H9 (cell line): ENCODE results near the gene GRIN2D. TPM values are rescaled to one million over a fixed set of nuclear protein-coding genes. Genes with fewer than 3 reads are reported as not detected.
A peak's percentile ranks its signal among the peaks of the same experiment; 100 is the strongest.

Experiments
- DNase-seq: peaks from one replicate; pipeline ENCODE4 v3.0.0-alpha.2; 2017
- H2AFZ ChIP-seq: one replicate; pipeline ENCODE4 v1.6.1; 2013; ENCODE audit warnings: mild to moderate bottlenecking, low read length, control low read depth, moderate library complexity
- H2AK5ac ChIP-seq: 2 replicates; pipeline ENCODE4 v1.6.1; 2013; ENCODE audit warnings: low read length, control low read depth, mixed read lengths; ENCODE audit not compliant: insufficient read length
- H2BK120ac ChIP-seq: one replicate; pipeline ENCODE4 v1.6.1; 2013; ENCODE audit warnings: low read depth, mild to moderate bottlenecking, low read length, control low read depth, inconsistent platforms; ENCODE audit not compliant: poor library complexity, severe bottlenecking
- H2BK12ac ChIP-seq: 2 replicates; pipeline ENCODE4 v1.6.1; 2013; ENCODE audit warnings: low read length, control low read depth, mixed read lengths, low read depth; ENCODE audit not compliant: insufficient read length
- H2BK15ac ChIP-seq: 2 replicates; pipeline ENCODE4 v1.6.1; 2013; ENCODE audit warnings: low read depth, low read length, control low read depth
- H2BK20ac ChIP-seq: one replicate; pipeline ENCODE4 v1.6.1; 2013; ENCODE audit warnings: low read depth, mild to moderate bottlenecking, low read length, control low read depth, inconsistent platforms; ENCODE audit not compliant: poor library complexity, severe bottlenecking
- H2BK5ac ChIP-seq: 2 replicates; pipeline ENCODE4 v1.6.1; 2013; ENCODE audit warnings: low read length, control low read depth, mixed read lengths; ENCODE audit not compliant: insufficient read length
- H3K14ac ChIP-seq: 2 replicates; pipeline ENCODE4 v1.6.1; 2013; ENCODE audit warnings: low read length, control low read depth; ENCODE audit not compliant: insufficient read depth
- H3K18ac ChIP-seq: 2 replicates; pipeline ENCODE4 v1.6.1; 2013; ENCODE audit warnings: low read depth, mild to moderate bottlenecking, mixed read lengths, low read length, control low read depth; ENCODE audit not compliant: insufficient read length
- H3K23ac ChIP-seq: 2 replicates; pipeline ENCODE4 v1.6.1; 2013; ENCODE audit warnings: low read length, control low read depth, mixed read lengths, low read depth; ENCODE audit not compliant: insufficient read length
- H3K23me2 ChIP-seq: 2 replicates; pipeline ENCODE4 v1.6.1; 2013; ENCODE audit warnings: low read depth, mild to moderate bottlenecking, mixed read lengths, low read length, control low read depth; ENCODE audit not compliant: insufficient read length, poor library complexity, severe bottlenecking
- H3K27ac ChIP-seq: 2 replicates; pipeline ENCODE4 v1.5.1; 2013; ENCODE audit warnings: low read length, control low read depth, mixed read lengths, low read depth; ENCODE audit not compliant: insufficient read length
- H3K27me3 ChIP-seq: 2 replicates; pipeline ENCODE4 v1.6.1; 2013; ENCODE audit warnings: low read length, control low read depth, inconsistent platforms; ENCODE audit not compliant: insufficient read depth
- H3K4ac ChIP-seq: 2 replicates; pipeline ENCODE4 v1.6.1; 2013; ENCODE audit warnings: low read depth, mild to moderate bottlenecking, control low read depth, inconsistent platforms, low read length, moderate library complexity
- H3K4me1 ChIP-seq: 2 replicates; pipeline ENCODE4 v1.6.1; 2013; ENCODE audit warnings: low read length, control low read depth, inconsistent platforms; ENCODE audit not compliant: insufficient read depth
- H3K4me2 ChIP-seq: 2 replicates; pipeline ENCODE4 v1.6.1; 2013; ENCODE audit warnings: low read length, control low read depth, mixed read lengths; ENCODE audit not compliant: insufficient read length, insufficient read depth
- H3K56ac ChIP-seq: 2 replicates; pipeline ENCODE4 v1.6.1; 2013; ENCODE audit warnings: low read depth, mild to moderate bottlenecking, mixed read lengths, low read length, control low read depth; ENCODE audit not compliant: insufficient read length
- H3K79me1 ChIP-seq: 2 replicates; pipeline ENCODE4 v1.6.1; 2013; ENCODE audit warnings: low read depth, mild to moderate bottlenecking, moderate library complexity, low read length, control low read depth, inconsistent platforms; ENCODE audit not compliant: insufficient read depth, poor library complexity, severe bottlenecking
- H3K79me2 ChIP-seq: 2 replicates; pipeline ENCODE4 v1.6.1; 2013; ENCODE audit warnings: low read length, control low read depth, inconsistent platforms; ENCODE audit not compliant: insufficient read depth
- H3K9ac ChIP-seq: 2 replicates; pipeline ENCODE4 v1.6.1; 2013; ENCODE audit warnings: low read length, control low read depth, mixed read lengths; ENCODE audit not compliant: insufficient read length; ENCODE audit errors: extremely low read depth
- H3K9me3 ChIP-seq: one replicate; pipeline ENCODE4 v1.6.1; 2013; ENCODE audit warnings: low read depth, low read length, inconsistent platforms; ENCODE audit not compliant: control insufficient read depth
- H3T11ph ChIP-seq: one replicate; pipeline ENCODE4 v1.6.1; 2013; ENCODE audit warnings: mild to moderate bottlenecking, low read length, control low read depth, inconsistent platforms
- H4K20me1 ChIP-seq: one replicate; pipeline ENCODE4 v1.6.1; 2013; ENCODE audit not compliant: control insufficient read depth, insufficient read length, insufficient read depth
- H4K5ac ChIP-seq: 2 replicates; pipeline ENCODE4 v1.6.1; 2013; ENCODE audit warnings: low read depth, mild to moderate bottlenecking, mixed read lengths, low read length, control low read depth; ENCODE audit not compliant: insufficient read length
- H4K8ac ChIP-seq: replicated peaks from 2 replicates; pipeline ENCODE4 v1.6.1; 2013; ENCODE audit warnings: low read length, control low read depth, mixed read lengths, low read depth; ENCODE audit not compliant: insufficient read length
- H4K91ac ChIP-seq: 2 replicates; pipeline ENCODE4 v1.6.1; 2013; ENCODE audit warnings: low read depth, mild to moderate bottlenecking, moderate library complexity, mixed read lengths, low read length, control low read depth; ENCODE audit not compliant: insufficient read length
- H3K27ac Mint-ChIP-seq, 3 experiments: 2 replicates in 2 of 3; 3 replicates in 1 of 3; pipeline ENCODE4 v1.8.0; 2020 to 2021; ENCODE audit warnings: mixed read lengths in 3 of 3, mild to moderate bottlenecking in 1 of 3, moderate library complexity in 1 of 3
- H3K27me3 Mint-ChIP-seq: 2 replicates; pipeline ENCODE4 v1.8.0; 2021; ENCODE audit warnings: low read depth, mild to moderate bottlenecking, moderate library complexity, mixed read lengths
- H3K36me3 Mint-ChIP-seq, 3 experiments: 2 replicates in 2 of 3; 3 replicates in 1 of 3; pipeline ENCODE4 v1.8.0; 2020 to 2021; ENCODE audit warnings: low read depth in 3 of 3, mixed read lengths in 3 of 3; ENCODE audit not compliant: insufficient read depth in 1 of 3
- H3K4me1 Mint-ChIP-seq, 2 experiments: 2 replicates each; pipeline ENCODE4 v1.8.0; 2020; ENCODE audit warnings: mixed read lengths in 2 of 2
- H3K4me3 Mint-ChIP-seq, 2 experiments: 2 replicates in 1 of 2; 3 replicates in 1 of 2; pipeline ENCODE4 v1.8.0; 2020 to 2021; ENCODE audit warnings: mild to moderate bottlenecking in 2 of 2, mixed read lengths in 2 of 2, moderate library complexity in 1 of 2
- H3K9me3 Mint-ChIP-seq, 2 experiments: 2 replicates in 1 of 2; 3 replicates in 1 of 2; pipeline ENCODE4 v1.8.0; 2020; ENCODE audit warnings: mild to moderate bottlenecking in 2 of 2, mixed read lengths in 2 of 2, moderate library complexity in 1 of 2
- WGBS: extraction: QIAGEN DNeasy Blood & Tissue Kit; methylation state at CpG from one replicate; pipeline ENCODE4 v1.1.7; 2013; ENCODE audit warnings: missing lambda C conversion rate, low lambda C conversion rate, mixed read lengths; ENCODE audit not compliant: insufficient read length; ENCODE audit errors: extremely low coverage; 5-methylcytosine and 5-hydroxymethylcytosine counted together
- total RNA-seq: library from RNA; stranded (reverse); gene quantifications from 2 replicates; pipeline ENCODE4 v1.2.1, GENCODE V29; 2021
- TF ChIP-seq, protein P1 (sequence below): fragments of 200-600 bp; sonication (generic); conservative IDR thresholded peaks from 3 replicates; pipeline ENCODE4 v1.8.0; 2021; ENCODE audit warnings: antibody characterized with exemption, mild to moderate bottlenecking

GRIN2D gene
- total RNA-seq, 1 experiment from 2014 or later = 5.9 TPM

DNA sequence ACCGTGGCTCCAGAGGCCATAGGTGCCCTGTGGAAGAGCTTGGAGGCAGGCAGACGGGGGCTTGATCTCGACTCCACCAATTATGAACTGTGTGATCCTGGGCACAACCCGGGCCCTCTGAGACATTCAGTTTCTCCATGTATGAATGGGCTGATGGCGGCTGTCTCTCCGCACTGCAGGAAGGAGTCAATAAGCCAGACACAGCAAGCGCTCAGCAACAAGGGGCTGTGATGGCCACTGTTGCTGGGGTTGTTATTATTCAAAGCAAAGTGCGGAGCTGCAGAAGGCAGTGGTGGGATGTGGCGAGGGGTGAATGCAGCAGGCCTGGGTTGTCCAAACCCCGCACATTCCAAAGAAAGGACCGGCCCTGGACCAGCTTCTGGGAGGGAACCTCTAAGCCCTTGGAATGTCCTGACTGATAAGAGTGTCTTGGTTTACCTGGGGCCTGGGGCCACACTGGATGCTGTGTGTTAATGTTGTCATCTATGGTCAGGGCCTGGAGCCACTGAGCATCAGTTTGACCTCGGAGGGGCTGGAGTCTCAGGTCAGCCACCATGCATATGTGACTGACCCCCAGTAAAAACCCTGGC is 38.0 kb upstream of the GRIN2D start:
- Histone ChIP-seq H3K9ac (no peak overlapping the region), H4K8ac (no peak overlapping the region), H3K4me2 (no peak overlapping the region), H2BK120ac (no peak overlapping the region), H3T11ph (no peak overlapping the region), H3K79me2 (no peaks in the 10 kb centered on the region), H3K23me2 (no peaks in the 10 kb centered on the region), H3K14ac (no peak overlapping the region), H4K20me1 (no peaks in the 10 kb centered on the region), H3K23ac (no peak overlapping the region), H2BK5ac (no peak overlapping the region), H3K56ac (no peak overlapping the region), H2BK12ac (no peak overlapping the region), H3K18ac (no peak overlapping the region), H2AFZ (no peak overlapping the region), H3K27ac (no peak overlapping the region), H3K9me3 (no peaks in the 10 kb centered on the region), H4K5ac (no peak overlapping the region), H4K91ac (no peak overlapping the region), H2BK15ac (no peak overlapping the region), H3K27me3 (no peaks in the 10 kb centered on the region), H2BK20ac (no peak overlapping the region), H3K4ac (no peak overlapping the region), H2AK5ac (no peak overlapping the region), H3K79me1 (no peaks in the 10 kb centered on the region), H3K4me1 (no peaks in the 10 kb centered on the region)
- no peaks in the 10 kb centered on the region for H3K27me3 Mint-ChIP-seq
- peak overlapping the region in 1 of 3 experiments; percentile 55; a peak in 1 of 7 replicates for H3K27ac Mint-ChIP-seq
- peaks cover 5 to 12% of the 10 kb centered on the region in 2 experiments for H3K4me1 Mint-ChIP-seq
- WGBS = no CpG with 5 or more reads among the region's 12 CpGs
- H3K4me3 Mint-ChIP-seq = no peak overlapping the region
- DNase-seq = no peak
- TF ChIP-seq, protein P1, sequence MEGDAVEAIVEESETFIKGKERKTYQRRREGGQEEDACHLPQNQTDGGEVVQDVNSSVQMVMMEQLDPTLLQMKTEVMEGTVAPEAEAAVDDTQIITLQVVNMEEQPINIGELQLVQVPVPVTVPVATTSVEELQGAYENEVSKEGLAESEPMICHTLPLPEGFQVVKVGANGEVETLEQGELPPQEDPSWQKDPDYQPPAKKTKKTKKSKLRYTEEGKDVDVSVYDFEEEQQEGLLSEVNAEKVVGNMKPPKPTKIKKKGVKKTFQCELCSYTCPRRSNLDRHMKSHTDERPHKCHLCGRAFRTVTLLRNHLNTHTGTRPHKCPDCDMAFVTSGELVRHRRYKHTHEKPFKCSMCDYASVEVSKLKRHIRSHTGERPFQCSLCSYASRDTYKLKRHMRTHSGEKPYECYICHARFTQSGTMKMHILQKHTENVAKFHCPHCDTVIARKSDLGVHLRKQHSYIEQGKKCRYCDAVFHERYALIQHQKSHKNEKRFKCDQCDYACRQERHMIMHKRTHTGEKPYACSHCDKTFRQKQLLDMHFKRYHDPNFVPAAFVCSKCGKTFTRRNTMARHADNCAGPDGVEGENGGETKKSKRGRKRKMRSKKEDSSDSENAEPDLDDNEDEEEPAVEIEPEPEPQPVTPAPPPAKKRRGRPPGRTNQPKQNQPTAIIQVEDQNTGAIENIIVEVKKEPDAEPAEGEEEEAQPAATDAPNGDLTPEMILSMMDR = no peak
- no peaks in the 10 kb centered on the region for H3K9me3 Mint-ChIP-seq
- H3K36me3 Mint-ChIP-seq = peaks cover 0 to 18% (median 7%) of the 10 kb centered on the region in 3 experiments; a peak in 5 of 7 replicates
